GM23338 (cell line): ENCODE measurements around the gene USP28. TPM values are rescaled to one million over a fixed set of nuclear protein-coding genes. Genes with fewer than 3 reads are reported as not detected.

Source experiments
- ATAC-seq: fragments of 200-7000 bp; cut with Tn5 transposase; 3 replicates; pipeline ENCODE4 v1.9.1; 2020
- DNase-seq: peaks from one replicate; pipeline ENCODE4 v3.0.0-alpha.2; 2015; ENCODE audit warnings: low spot score
- H2AFZ ChIP-seq: fragments of 200-600 bp; sonication (generic); 2 replicates; pipeline ENCODE4 v1.8.0; 2016; ENCODE audit warnings: antibody characterized with exemption, mild to moderate bottlenecking, moderate library complexity
- H3F3A ChIP-seq: fragments of 200-600 bp; sonication (generic); replicated peaks from 2 replicates; pipeline ENCODE4 v1.8.0; 2017; ENCODE audit warnings: antibody characterized with exemption, mixed run types, low read depth
- H3K27ac ChIP-seq: fragments of 200-600 bp; sonication (generic); 2 replicates; pipeline ENCODE4 v1.6.1; 2016; ENCODE audit warnings: low read depth
- H3K27me3 ChIP-seq: fragments of 200-600 bp; sonication (generic); 2 replicates; pipeline ENCODE4 v1.8.0; 2016; ENCODE audit warnings: mild to moderate bottlenecking, mixed run types, moderate library complexity; ENCODE audit not compliant: insufficient read depth
- H3K36me3 ChIP-seq: fragments of 200-600 bp; sonication (generic); 2 replicates; pipeline ENCODE4 v1.8.0; 2016; ENCODE audit warnings: mild to moderate bottlenecking; ENCODE audit not compliant: insufficient read depth
- H3K4me1 ChIP-seq: fragments of 200-600 bp; sonication (generic); 2 replicates; pipeline ENCODE4 v1.8.0; 2016; ENCODE audit warnings: mild to moderate bottlenecking, moderate library complexity; ENCODE audit not compliant: insufficient read depth
- H3K4me2 ChIP-seq: fragments of 200-600 bp; sonication (generic); 2 replicates; pipeline ENCODE4 v1.7.1; 2017; ENCODE audit warnings: mixed run types
- H3K4me3 ChIP-seq: fragments of 200-600 bp; sonication (generic); 2 replicates; pipeline ENCODE4 v1.6.1; 2016; ENCODE audit warnings: mixed run types
- H3K79me2 ChIP-seq: fragments of 200-600 bp; sonication (generic); replicated peaks from 2 replicates; pipeline ENCODE4 v1.8.0; 2017; ENCODE audit warnings: mild to moderate bottlenecking; ENCODE audit not compliant: insufficient read depth
- H3K9me2 ChIP-seq: fragments of 200-600 bp; sonication (generic); 2 replicates; pipeline ENCODE4 v1.8.0; 2017; ENCODE audit not compliant: insufficient read depth
- H4K20me1 ChIP-seq: fragments of 200-600 bp; sonication (generic); replicated peaks from 2 replicates; pipeline ENCODE4 v1.8.0; 2017; ENCODE audit warnings: mild to moderate bottlenecking; ENCODE audit not compliant: insufficient read depth
- H3K27ac Mint-ChIP-seq: 2 replicates; pipeline ENCODE4 v1.8.0; 2020; ENCODE audit warnings: inconsistent platforms, mild to moderate bottlenecking, moderate library complexity, mixed read lengths
- H3K27me3 Mint-ChIP-seq: 3 replicates; pipeline ENCODE4 v1.8.0; 2022; ENCODE audit warnings: low read depth, mild to moderate bottlenecking, moderate library complexity, mixed read lengths, inconsistent platforms; ENCODE audit not compliant: insufficient read depth, poor library complexity
- H3K36me3 Mint-ChIP-seq: 3 replicates; pipeline ENCODE4 v1.8.0; 2021; ENCODE audit warnings: low read depth, mild to moderate bottlenecking, inconsistent platforms, moderate library complexity, mixed read lengths
- H3K4me1 Mint-ChIP-seq: 3 replicates; pipeline ENCODE4 v1.8.0; 2020; ENCODE audit warnings: mild to moderate bottlenecking, inconsistent platforms, mixed read lengths
- H3K4me3 Mint-ChIP-seq: 3 replicates; pipeline ENCODE4 v1.8.0; 2021; ENCODE audit warnings: moderate library complexity, mild to moderate bottlenecking, inconsistent platforms, mixed read lengths
- H3K9me3 Mint-ChIP-seq: 3 replicates; pipeline ENCODE4 v1.8.0; 2020; ENCODE audit warnings: moderate library complexity, mild to moderate bottlenecking, inconsistent platforms, mixed read lengths
- EZH2 ChIP-seq: fragments of 200-600 bp; sonication (generic); IDR thresholded peaks from one replicate; pipeline ENCODE4 v1.8.0; 2017; ENCODE audit warnings: antibody characterized with exemption, mild to moderate bottlenecking, low read depth; ENCODE audit not compliant: unreplicated experiment
- STAT1 ChIP-seq: IDR thresholded peaks from one replicate; pipeline ENCODE4 v1.6.1; 2016; ENCODE audit warnings: antibody characterized with exemption; ENCODE audit not compliant: unreplicated experiment
- ZNF114 ChIP-seq: fragments of 250-450 bp; sonication (Bioruptor Pico); IDR thresholded peaks from 2 replicates; pipeline ENCODE4 v1.5.0; 2020; ENCODE audit warnings: mild to moderate bottlenecking, moderate library complexity
- ZNF331 ChIP-seq: fragments of 250-450 bp; sonication (Bioruptor Pico); IDR thresholded peaks from 2 replicates; pipeline ENCODE4 v1.5.0; 2020; ENCODE audit warnings: low read depth, mild to moderate bottlenecking, moderate library complexity
- polyA plus RNA-seq: library from polyadenylated mRNA; unstranded; fragments of >200 nt; fragmentation: Nextera tagmentation; extraction: Ambion mirVana; gene quantifications from 2 replicates; pipeline ENCODE4 v1.2.1, GENCODE V29; 2016
- total RNA-seq: library from RNA; depleted of rRNA; stranded (reverse); fragments of >200 nt; shearing (Covaris generic); gene quantifications from 2 replicates; pipeline ENCODE4 v1.2.3, GENCODE V29; 2014
- TF ChIP-seq, protein P1 (sequence below): IDR thresholded peaks from 2 replicates; pipeline ENCODE4 v1.6.1; 2016; ENCODE audit warnings: antibody characterized with exemption
- TF ChIP-seq, protein P2 (sequence below), 2 experiments: fragments of 200-600 bp in 1 of 2; sonication (generic) in 1 of 2; conservative IDR thresholded peaks; 2 replicates each; pipeline versions ENCODE4 v1.5.1 to v1.6.1; 2016 to 2017; ENCODE audit warnings: antibody characterized with exemption in 2 of 2, low read depth in 2 of 2, mild to moderate bottlenecking in 2 of 2, moderate library complexity in 1 of 2
- TF ChIP-seq, protein P3 (sequence below): fragments of 250-450 bp; sonication (Bioruptor Pico); IDR thresholded peaks from 2 replicates; pipeline ENCODE4 v1.5.0; 2020; ENCODE audit warnings: mild to moderate bottlenecking, moderate library complexity
- TF ChIP-seq, protein P4 (sequence below): IDR thresholded peaks from one replicate; pipeline ENCODE4 v1.6.1; 2018; ENCODE audit warnings: antibody characterized with exemption; ENCODE audit not compliant: unreplicated experiment

USP28 gene
- total and polyA plus RNA-seq, 2 experiments from 2014 or later: 73.9 to 171 TPM

DNA sequence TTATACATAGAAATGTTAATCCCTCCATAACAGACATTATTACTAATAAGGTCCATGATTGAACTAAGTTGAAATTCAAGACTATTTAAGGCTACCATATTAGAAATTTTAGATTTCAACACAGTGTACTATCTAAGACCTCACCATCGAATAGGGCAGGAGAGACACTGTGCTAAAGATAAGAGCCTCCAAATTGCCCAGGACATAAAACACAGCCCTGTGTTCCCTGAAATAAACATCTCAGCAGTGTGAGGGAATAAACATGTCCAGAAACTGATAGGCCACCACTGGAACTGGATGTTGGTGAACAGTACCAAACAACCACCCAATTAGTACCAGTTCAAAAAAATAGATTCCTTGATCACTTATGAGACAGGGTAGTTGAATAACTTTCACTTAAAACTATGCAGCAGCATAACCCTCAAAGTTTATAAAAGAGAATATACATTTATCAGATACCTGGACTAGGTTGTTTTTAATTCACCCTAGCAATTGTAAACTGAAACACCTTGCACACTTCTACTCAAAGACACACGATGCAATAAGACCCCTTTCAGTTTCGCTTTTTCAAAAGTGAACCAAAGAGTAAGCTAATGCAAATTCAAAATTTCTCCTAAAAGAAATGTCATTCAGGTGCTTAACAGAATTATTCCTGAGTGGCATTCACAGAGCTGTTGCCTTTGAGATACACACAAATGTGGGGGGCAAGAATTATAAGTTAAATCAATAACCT is 34.3 kb downstream of the USP28 start:
- Histone ChIP-seq H3K9me2 (no peaks in the 10 kb centered on the region), H3K36me3 (peaks cover 27% of the 10 kb centered on the region), H2AFZ (no peak overlapping the region), H3K27ac (no peak overlapping the region), H3F3A (0 out of 2 replicates have a peak, but pooled peaks cover 5% of the 10 kb centered on the region), H3K79me2 (peaks cover 98% of the 10 kb centered on the region), H4K20me1 (peaks cover 9% of the 10 kb centered on the region), H3K4me2 (no peak overlapping the region), H3K4me1 (peaks cover 5% of the 10 kb centered on the region), H3K27me3 (no peaks in the 10 kb centered on the region), H3K4me3 (no peak overlapping the region)
- H3K27me3 Mint-ChIP-seq: no peaks in the 10 kb centered on the region
- 0 out of 2 replicates have a peak overlapping the region, but pooled peaks have one; percentile 58 for H3K27ac Mint-ChIP-seq
- TF ChIP-seq, protein P1, sequence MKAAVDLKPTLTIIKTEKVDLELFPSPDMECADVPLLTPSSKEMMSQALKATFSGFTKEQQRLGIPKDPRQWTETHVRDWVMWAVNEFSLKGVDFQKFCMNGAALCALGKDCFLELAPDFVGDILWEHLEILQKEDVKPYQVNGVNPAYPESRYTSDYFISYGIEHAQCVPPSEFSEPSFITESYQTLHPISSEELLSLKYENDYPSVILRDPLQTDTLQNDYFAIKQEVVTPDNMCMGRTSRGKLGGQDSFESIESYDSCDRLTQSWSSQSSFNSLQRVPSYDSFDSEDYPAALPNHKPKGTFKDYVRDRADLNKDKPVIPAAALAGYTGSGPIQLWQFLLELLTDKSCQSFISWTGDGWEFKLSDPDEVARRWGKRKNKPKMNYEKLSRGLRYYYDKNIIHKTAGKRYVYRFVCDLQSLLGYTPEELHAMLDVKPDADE: no peak
- TF ChIP-seq, protein P2, sequence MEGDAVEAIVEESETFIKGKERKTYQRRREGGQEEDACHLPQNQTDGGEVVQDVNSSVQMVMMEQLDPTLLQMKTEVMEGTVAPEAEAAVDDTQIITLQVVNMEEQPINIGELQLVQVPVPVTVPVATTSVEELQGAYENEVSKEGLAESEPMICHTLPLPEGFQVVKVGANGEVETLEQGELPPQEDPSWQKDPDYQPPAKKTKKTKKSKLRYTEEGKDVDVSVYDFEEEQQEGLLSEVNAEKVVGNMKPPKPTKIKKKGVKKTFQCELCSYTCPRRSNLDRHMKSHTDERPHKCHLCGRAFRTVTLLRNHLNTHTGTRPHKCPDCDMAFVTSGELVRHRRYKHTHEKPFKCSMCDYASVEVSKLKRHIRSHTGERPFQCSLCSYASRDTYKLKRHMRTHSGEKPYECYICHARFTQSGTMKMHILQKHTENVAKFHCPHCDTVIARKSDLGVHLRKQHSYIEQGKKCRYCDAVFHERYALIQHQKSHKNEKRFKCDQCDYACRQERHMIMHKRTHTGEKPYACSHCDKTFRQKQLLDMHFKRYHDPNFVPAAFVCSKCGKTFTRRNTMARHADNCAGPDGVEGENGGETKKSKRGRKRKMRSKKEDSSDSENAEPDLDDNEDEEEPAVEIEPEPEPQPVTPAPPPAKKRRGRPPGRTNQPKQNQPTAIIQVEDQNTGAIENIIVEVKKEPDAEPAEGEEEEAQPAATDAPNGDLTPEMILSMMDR (conservative IDR thresholded peaks at IDR 0.05; ENCODE audit: low read depth in 2 of 2): no peak
- TF ChIP-seq, protein P3, sequence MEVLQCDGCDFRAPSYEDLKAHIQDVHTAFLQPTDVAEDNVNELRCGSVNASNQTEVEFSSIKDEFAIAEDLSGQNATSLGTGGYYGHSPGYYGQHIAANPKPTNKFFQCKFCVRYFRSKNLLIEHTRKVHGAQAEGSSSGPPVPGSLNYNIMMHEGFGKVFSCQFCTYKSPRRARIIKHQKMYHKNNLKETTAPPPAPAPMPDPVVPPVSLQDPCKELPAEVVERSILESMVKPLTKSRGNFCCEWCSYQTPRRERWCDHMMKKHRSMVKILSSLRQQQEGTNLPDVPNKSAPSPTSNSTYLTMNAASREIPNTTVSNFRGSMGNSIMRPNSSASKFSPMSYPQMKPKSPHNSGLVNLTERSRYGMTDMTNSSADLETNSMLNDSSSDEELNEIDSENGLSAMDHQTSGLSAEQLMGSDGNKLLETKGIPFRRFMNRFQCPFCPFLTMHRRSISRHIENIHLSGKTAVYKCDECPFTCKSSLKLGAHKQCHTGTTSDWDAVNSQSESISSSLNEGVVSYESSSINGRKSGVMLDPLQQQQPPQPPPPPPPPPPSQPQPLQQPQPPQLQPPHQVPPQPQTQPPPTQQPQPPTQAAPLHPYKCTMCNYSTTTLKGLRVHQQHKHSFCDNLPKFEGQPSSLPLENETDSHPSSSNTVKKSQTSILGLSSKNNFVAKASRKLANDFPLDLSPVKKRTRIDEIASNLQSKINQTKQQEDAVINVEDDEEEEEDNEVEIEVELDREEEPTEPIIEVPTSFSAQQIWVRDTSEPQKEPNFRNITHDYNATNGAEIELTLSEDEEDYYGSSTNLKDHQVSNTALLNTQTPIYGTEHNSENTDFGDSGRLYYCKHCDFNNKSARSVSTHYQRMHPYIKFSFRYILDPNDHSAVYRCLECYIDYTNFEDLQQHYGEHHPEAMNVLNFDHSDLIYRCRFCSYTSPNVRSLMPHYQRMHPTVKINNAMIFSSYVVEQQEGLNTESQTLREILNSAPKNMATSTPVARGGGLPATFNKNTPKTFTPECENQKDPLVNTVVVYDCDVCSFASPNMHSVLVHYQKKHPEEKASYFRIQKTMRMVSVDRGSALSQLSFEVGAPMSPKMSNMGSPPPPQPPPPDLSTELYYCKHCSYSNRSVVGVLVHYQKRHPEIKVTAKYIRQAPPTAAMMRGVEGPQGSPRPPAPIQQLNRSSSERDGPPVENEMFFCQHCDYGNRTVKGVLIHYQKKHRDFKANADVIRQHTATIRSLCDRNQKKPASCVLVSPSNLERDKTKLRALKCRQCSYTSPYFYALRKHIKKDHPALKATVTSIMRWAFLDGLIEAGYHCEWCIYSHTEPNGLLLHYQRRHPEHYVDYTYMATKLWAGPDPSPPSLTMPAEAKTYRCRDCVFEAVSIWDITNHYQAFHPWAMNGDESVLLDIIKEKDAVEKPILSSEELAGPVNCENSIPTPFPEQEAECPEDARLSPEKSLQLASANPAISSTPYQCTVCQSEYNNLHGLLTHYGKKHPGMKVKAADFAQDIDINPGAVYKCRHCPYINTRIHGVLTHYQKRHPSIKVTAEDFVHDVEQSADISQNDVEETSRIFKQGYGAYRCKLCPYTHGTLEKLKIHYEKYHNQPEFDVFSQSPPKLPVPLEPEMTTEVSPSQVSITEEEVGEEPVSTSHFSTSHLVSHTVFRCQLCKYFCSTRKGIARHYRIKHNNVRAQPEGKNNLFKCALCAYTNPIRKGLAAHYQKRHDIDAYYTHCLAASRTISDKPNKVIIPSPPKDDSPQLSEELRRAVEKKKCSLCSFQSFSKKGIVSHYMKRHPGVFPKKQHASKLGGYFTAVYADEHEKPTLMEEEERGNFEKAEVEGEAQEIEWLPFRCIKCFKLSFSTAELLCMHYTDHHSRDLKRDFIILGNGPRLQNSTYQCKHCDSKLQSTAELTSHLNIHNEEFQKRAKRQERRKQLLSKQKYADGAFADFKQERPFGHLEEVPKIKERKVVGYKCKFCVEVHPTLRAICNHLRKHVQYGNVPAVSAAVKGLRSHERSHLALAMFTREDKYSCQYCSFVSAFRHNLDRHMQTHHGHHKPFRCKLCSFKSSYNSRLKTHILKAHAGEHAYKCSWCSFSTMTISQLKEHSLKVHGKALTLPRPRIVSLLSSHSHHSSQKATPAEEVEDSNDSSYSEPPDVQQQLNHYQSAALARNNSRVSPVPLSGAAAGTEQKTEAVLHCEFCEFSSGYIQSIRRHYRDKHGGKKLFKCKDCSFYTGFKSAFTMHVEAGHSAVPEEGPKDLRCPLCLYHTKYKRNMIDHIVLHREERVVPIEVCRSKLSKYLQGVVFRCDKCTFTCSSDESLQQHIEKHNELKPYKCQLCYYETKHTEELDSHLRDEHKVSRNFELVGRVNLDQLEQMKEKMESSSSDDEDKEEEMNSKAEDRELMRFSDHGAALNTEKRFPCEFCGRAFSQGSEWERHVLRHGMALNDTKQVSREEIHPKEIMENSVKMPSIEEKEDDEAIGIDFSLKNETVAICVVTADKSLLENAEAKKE: no peak
- TF ChIP-seq STAT1: no peak
- TF ChIP-seq ZNF114 (CRISPR knock-in tag): no peak
- TF ChIP-seq, protein P4, sequence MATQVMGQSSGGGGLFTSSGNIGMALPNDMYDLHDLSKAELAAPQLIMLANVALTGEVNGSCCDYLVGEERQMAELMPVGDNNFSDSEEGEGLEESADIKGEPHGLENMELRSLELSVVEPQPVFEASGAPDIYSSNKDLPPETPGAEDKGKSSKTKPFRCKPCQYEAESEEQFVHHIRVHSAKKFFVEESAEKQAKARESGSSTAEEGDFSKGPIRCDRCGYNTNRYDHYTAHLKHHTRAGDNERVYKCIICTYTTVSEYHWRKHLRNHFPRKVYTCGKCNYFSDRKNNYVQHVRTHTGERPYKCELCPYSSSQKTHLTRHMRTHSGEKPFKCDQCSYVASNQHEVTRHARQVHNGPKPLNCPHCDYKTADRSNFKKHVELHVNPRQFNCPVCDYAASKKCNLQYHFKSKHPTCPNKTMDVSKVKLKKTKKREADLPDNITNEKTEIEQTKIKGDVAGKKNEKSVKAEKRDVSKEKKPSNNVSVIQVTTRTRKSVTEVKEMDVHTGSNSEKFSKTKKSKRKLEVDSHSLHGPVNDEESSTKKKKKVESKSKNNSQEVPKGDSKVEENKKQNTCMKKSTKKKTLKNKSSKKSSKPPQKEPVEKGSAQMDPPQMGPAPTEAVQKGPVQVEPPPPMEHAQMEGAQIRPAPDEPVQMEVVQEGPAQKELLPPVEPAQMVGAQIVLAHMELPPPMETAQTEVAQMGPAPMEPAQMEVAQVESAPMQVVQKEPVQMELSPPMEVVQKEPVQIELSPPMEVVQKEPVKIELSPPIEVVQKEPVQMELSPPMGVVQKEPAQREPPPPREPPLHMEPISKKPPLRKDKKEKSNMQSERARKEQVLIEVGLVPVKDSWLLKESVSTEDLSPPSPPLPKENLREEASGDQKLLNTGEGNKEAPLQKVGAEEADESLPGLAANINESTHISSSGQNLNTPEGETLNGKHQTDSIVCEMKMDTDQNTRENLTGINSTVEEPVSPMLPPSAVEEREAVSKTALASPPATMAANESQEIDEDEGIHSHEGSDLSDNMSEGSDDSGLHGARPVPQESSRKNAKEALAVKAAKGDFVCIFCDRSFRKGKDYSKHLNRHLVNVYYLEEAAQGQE: no peak
- no peak for TF ChIP-seq ZNF331 (CRISPR knock-in tag)
- TF ChIP-seq EZH2: no peak
- peaks cover 55% of the 10 kb centered on the region for H3K36me3 Mint-ChIP-seq
- H3K4me3 Mint-ChIP-seq: no peak overlapping the region
- peaks cover 7% of the 10 kb centered on the region; the same call in 2 of the 3 replicates for H3K4me1 Mint-ChIP-seq
- ATAC-seq (no peak), DNase-seq (no peak)
- no peaks in the 10 kb centered on the region for H3K9me3 Mint-ChIP-seq
